Pancreas (tissue), 10 donors: Measurements from ENCODE around the gene FOXE3. TPM values are rescaled to one million over a fixed set of nuclear protein-coding genes. Genes with fewer than 3 reads are reported as not detected.
"Not testable (repeated sequence)": the region's sequence is repeated elsewhere in the genome, so short reads cannot be mapped to it uniquely, and the experiment has no call there.

Experiments used
- ATAC-seq, 4 donors: fragments of 200-7000 bp; cut with Tn5 transposase; one replicate each; pipeline versions ENCODE4 v1.8.0 to v1.9.1; 2020; ENCODE audit warnings: mild to moderate bottlenecking in 4 of 4, moderate library complexity in 4 of 4
- DNase-seq, 6 donors: peaks; one replicate each; pipeline ENCODE4 v3.0.0-alpha.2; 2020
- FAIRE-seq: peaks from 2 replicates; lab custom pipeline; 2012; peaks lifted over from hg19 to GRCh38; lab: Jason Lieb, UNC
- H3K27ac ChIP-seq, 4 donors: fragments of 200-600 bp; sonication (generic); 1 replicate in 3 of 4; 2 replicates in 1 of 4; pipeline versions ENCODE4 v1.5.0 to v1.8.0; 2020
- H3K27me3 ChIP-seq, 4 donors: fragments of 200-600 bp; one replicate each; pipeline ENCODE4 v1.8.0; 2021
- H3K36me3 ChIP-seq, 3 donors: fragments of 200-600 bp; sonication (generic) in 1 of 3; one replicate each; pipeline versions ENCODE4 v1.5.0 to v1.8.0; 2020 to 2021
- H3K4me1 ChIP-seq, 3 donors: fragments of 200-600 bp; one replicate each; pipeline ENCODE4 v1.8.0; 2021
- H3K4me3 ChIP-seq, 4 donors: fragments of 200-600 bp; sonication (generic) in 2 of 4; one replicate each; pipeline versions ENCODE4 v1.5.0 to v1.8.0; 2020 to 2021
- H3K9me3 ChIP-seq, 4 donors: fragments of 200-600 bp; one replicate each; pipeline ENCODE4 v1.8.0; 2021
- WGBS, 2 donors: extraction: QIAGEN DNeasy Blood & Tissue Kit; methylation state at CpG; one replicate each; pipeline ENCODE4 v1.1.7; 2013; 5-methylcytosine and 5-hydroxymethylcytosine counted together
- intact Hi-C, 3 donors: fragments of 100-400 bp; cut with DNase I; formaldehyde crosslinking; loops; one replicate each; pipeline versions ENCODE4 v1.11.1 to v1.14.2; 2022
- polyA plus RNA-seq, 2 donors: library from polyadenylated mRNA; stranded (reverse); fragments of 200-250 nt; gene quantifications; one replicate each; pipeline ENCODE4 v1.2.3, GENCODE V29; 2013
- total RNA-seq, 6 donors: library from RNA; stranded (reverse); fragmentation: NEBNext Ultra II Directional in 4 of 6; extraction: Animal tissue kit (Norgen Biotek cat#: 25700) in 4 of 6; gene quantifications; one replicate each; pipeline versions ENCODE4 v1.2.1 to v1.2.4, GENCODE V29; 2021 to 2023
- TF ChIP-seq, protein P1 (sequence below), 4 donors: fragments of 200-600 bp; sonication (generic) in 3 of 4; IDR thresholded peaks; one replicate each; pipeline versions ENCODE4 v1.5.0 to v1.8.0; 2021; ENCODE audit warnings: antibody characterized with exemption in 4 of 4
- donor health status: healthy with polysubstance abuse.
- donor health status: DM: no; HTN: no; CAD: no; lungs with moderate emphysema.
- donor health status: DM: no; HTN: no; CAD: no.
- donor health status: control.
- donor health status: control.
- donor health status: Bipolar disorder and iron deficiency.
- donor health status: DM: yes; HTN: yes; CAD: no.
- donor health status: DM: no; HTN: no; CAD: no.
- donor health status: DM: no; HTN: no; CAD: no.
- donor health status: DM: yes; HTN: yes; CAD: no.

The FOXE3 gene
- total and polyA plus RNA-seq, 8 donors: not detected

DNA sequence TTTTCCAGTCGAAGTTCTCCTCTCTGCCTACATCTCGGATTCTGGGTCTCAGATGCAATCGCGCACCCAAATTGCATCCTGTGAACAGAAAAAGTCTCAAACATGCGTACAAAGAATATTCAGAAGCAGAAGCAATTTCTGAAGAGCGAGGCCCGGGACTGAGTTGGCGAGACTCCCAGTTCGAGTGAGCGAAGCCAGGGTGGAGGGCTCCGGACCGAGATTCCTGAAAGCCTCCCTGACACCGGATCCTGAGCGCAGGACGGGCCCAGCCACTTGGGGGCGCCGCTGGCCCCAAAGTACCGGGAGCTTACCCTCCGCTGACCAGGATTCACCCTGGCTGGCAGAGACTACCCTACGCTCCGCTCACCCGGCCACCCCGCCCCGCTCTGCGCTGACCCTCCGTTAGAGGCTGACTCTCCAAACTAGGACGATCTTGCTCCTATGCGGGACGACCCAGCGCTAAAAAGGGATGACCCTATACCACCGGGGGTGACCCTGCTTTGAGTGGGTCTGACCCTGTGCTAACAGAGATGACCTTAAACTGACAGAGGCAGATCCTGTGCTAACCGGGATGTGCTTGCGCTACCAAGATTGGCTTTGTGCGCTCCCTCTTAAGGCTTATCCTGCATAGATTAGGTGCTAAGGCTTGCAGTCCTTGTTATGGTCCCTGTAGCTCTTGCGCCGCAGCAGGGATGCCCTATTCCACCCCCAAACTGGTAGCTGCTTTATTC is 33.9 kb downstream of the FOXE3 start:
- Histone ChIP-seq H3K27ac (no peak overlapping the region), H3K4me1 (no peaks in the 10 kb centered on the region), H3K36me3 (no peaks in the 10 kb centered on the region), H3K4me3 (no peak overlapping the region), H3K9me3 (no peaks in the 10 kb centered on the region), H3K27me3 (peaks cover 0 to 24% (median 9%) of the 10 kb centered on the region in 4 donors)
- ATAC-seq (peak; percentile 77 to 95 (median 89)), FAIRE-seq (no peak), DNase-seq (peak in 5 of 6 donors; percentile 21 to 83 (median 63))
- WGBS, 2 donors: 11% methylated on average over 36 of the region's 36 CpGs
- TF ChIP-seq, protein P1, sequence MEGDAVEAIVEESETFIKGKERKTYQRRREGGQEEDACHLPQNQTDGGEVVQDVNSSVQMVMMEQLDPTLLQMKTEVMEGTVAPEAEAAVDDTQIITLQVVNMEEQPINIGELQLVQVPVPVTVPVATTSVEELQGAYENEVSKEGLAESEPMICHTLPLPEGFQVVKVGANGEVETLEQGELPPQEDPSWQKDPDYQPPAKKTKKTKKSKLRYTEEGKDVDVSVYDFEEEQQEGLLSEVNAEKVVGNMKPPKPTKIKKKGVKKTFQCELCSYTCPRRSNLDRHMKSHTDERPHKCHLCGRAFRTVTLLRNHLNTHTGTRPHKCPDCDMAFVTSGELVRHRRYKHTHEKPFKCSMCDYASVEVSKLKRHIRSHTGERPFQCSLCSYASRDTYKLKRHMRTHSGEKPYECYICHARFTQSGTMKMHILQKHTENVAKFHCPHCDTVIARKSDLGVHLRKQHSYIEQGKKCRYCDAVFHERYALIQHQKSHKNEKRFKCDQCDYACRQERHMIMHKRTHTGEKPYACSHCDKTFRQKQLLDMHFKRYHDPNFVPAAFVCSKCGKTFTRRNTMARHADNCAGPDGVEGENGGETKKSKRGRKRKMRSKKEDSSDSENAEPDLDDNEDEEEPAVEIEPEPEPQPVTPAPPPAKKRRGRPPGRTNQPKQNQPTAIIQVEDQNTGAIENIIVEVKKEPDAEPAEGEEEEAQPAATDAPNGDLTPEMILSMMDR (IDR thresholded peaks at IDR 0.05): peak in 2 of 4 donors; percentile 26 to 39
- intact Hi-C loops: loop anchor here in 1 of 3 donors (5.0 to 10.0 kb wide), 2 partner anchors 115 to 257 kb away; no protein-coding TSS in a partner anchor

DNA sequence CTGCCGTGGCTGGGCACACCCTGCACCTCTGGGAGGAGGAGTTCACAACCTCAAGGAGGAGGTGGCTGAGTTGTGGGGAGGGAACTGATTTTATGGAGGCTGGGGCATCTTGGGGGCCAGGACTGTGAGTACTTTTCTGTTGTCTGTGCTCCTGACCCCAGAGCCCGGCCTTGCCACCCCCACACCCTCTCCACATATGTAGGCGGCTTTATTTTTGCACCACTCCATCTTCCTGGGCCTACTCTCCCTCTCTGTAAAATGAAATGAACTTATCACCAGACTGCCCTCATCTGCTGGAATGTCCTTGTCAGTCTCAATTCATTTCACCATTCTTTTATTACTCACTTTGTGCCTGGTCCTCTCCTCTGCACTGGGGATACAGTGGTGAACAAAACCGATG is 34.5 kb downstream of the FOXE3 start:
- no peak overlapping the region for H3K27ac ChIP-seq
- H3K4me1 ChIP-seq: no peaks in the 10 kb centered on the region
- 55 to 64% methylated on average over 4 of the region's 4 CpGs for WGBS, 2 donors
- DNase-seq (no peak), FAIRE-seq (no peak), ATAC-seq (no peak)
- no peaks in the 10 kb centered on the region for H3K9me3 ChIP-seq
- H3K4me3 ChIP-seq: no peak overlapping the region
- peaks cover 0 to 17% (median 7%) of the 10 kb centered on the region in 4 donors for H3K27me3 ChIP-seq
- TF ChIP-seq, protein P1 (IDR thresholded peaks at IDR 0.05): no peak
- H3K36me3 ChIP-seq: no peaks in the 10 kb centered on the region
- intact Hi-C loops: loop anchor here in 1 of 3 donors (10.0 kb wide), 1 partner anchor 114 kb away; no protein-coding TSS in a partner anchor

DNA sequence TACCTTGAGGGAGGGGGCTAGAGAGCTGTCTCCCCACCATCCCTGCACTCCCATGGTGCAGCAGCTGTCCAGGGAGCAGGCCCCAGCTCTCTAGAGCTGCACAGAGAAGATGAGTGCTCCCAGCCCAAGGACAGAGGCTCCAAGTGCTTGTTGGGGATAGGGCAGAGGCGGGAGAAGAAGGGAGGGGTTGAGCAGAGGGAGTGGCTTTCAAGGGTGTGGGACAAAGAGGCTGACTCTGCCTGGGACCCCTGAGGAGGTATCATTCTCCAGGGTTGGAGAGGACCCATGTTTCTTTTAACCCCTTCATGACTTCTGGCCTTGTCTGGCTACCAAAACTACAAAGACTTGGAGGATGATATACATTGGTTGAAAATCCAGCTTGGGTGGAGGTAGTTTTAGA is 36.3 kb downstream of the FOXE3 start:
- ATAC-seq: no peak
- no peak for DNase-seq
- 92 to 100% methylated on average over 1 of the region's 1 CpG for WGBS, 2 donors
- H3K9me3 ChIP-seq: no peaks in the 10 kb centered on the region
- no peaks in the 10 kb centered on the region for H3K4me1 ChIP-seq
- H3K36me3 ChIP-seq: no peaks in the 10 kb centered on the region
- no peak for FAIRE-seq
- no peak overlapping the region for H3K4me3 ChIP-seq
- TF ChIP-seq, protein P1 (IDR thresholded peaks at IDR 0.05): no peak
- intact Hi-C loops: loop anchor here in 1 of 3 donors (10.0 kb wide), 1 partner anchor 112 kb away; no protein-coding TSS in a partner anchor
- H3K27me3 ChIP-seq: peaks cover 0 to 5% (median 2%) of the 10 kb centered on the region in 4 donors
- no peak overlapping the region for H3K27ac ChIP-seq

DNA sequence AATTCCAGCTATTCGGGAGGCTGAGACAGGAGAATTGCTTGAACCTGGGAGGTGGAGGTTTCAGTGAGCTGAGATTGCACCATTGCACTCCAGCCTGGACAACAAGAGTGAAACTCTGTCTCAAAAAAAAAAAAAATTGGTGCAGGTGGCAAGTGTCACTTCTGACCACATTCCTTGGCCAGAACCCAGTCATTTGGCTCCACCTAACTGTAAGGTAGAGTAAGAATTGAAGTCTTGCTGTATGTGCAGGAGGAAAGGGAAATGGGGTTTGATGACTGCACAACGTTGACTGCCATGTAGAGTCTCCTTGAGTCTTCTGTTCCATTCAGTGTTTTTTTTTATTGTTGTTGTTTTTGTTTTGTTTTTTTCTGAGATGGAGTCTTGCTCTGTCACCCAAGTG is 37.8 kb downstream of the FOXE3 start:
- not testable (repeated sequence) for H3K36me3 ChIP-seq, DNase-seq, H3K4me1 ChIP-seq, H3K27ac ChIP-seq, FAIRE-seq, H3K4me3 ChIP-seq, H3K27me3 ChIP-seq, H3K9me3 ChIP-seq
- intact Hi-C loops: loop anchor here in 1 of 3 donors (10.0 kb wide), 1 partner anchor 111 kb away; no protein-coding TSS in a partner anchor
- ATAC-seq: peak in 1 of 4 donors; percentile 37
- 69 to 89% methylated on average over 2 of the region's 2 CpGs for WGBS, 2 donors

DNA sequence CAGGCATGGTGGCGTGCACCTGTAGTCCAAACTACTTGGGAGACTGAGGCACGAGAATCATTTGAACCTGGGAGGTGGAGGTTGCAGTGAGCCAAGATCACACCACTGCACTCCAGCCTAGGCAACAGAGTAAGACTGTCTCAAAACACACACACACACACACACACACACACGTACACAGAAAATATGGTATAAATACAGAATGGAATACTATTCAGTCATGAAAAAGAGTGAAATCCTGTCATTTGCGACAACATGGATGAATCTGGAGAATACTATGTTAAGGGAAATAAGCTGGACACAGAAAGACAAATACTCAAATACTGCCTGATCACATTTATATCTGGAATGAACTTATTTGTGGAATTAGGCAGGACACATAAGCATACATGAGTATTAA is 40.2 kb downstream of the FOXE3 start:
- no peak for DNase-seq
- no peaks in the 10 kb centered on the region for H3K36me3 ChIP-seq
- TF ChIP-seq, protein P1 (IDR thresholded peaks at IDR 0.05): no peak
- 66 to 73% methylated on average over 4 of the region's 4 CpGs for WGBS, 2 donors
- no peak overlapping the region for H3K27ac ChIP-seq
- H3K4me3 ChIP-seq: no peak overlapping the region
- peaks cover 0 to 11% (median 0%) of the 10 kb centered on the region in 4 donors for H3K27me3 ChIP-seq
- no peak for ATAC-seq
- intact Hi-C loops: loop anchor here in 1 of 3 donors (10.0 kb wide), 1 partner anchor 109 kb away; no protein-coding TSS in a partner anchor
- FAIRE-seq: no peak
- H3K4me1 ChIP-seq: no peaks in the 10 kb centered on the region
- H3K9me3 ChIP-seq: no peaks in the 10 kb centered on the region

DNA sequence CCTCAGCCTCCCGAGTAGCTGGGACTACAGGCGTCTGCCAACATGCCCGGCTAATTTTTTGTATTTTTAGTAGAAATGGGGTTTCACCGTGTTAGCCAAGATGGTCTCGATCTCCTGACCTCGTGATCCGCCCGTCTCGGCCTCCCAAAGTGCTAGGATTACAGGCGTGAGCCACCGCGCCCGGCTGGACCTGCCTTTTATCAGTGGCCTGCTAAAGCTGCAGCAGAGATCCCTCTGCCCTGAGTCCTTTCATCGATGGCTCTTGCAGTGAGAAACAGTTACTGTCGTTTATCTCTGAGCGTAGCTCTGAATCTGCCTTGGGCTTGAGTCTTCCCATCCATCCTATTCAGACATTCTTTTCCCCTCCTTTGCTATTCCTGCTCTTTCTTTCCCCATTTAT is 41.5 kb downstream of the FOXE3 start:
- H3K27me3 ChIP-seq: peaks cover 0 to 11% (median 0%) of the 10 kb centered on the region in 4 donors
- H3K4me3 ChIP-seq: not testable (repeated sequence)

More for the DNA sequence above, 41.5 kb downstream of the FOXE3 start:
- ATAC-seq, H3K36me3 ChIP-seq, H3K9me3 ChIP-seq, DNase-seq, FAIRE-seq, H3K4me1 ChIP-seq, H3K27ac ChIP-seq: not testable (repeated sequence)
- WGBS, 2 donors: 85% methylated on average over 9 to 15 of the region's 16 CpGs
- intact Hi-C loops: loop anchor here in 1 of 3 donors (10.0 kb wide), 1 partner anchor 107 kb away; no protein-coding TSS in a partner anchor
